GM12892 (cell line): ENCODE measurements around the gene TRIM56.

ENCODE experiments used
- POLR2A ChIP-seq: IDR thresholded peaks from 2 replicates; pipeline ENCODE4 v1.6.1; 2011; ENCODE audit warnings: low read depth, low read length, control low read depth
- POLR2AphosphoS5 ChIP-seq: IDR thresholded peaks from 2 replicates; pipeline ENCODE4 v1.6.1; 2011; ENCODE audit warnings: low read depth, low read length, control low read depth

- TF ChIP-seq POLR2A (no peak), POLR2AphosphoS5 (no peak)
Measured at GRCh38 chr7:101102026-101102425, 16.7 kb downstream of the TRIM56 start.
